AG10803 (cell line): ENCODE results near the gene PGS1.

Source experiments
- DNase-seq: peaks from one replicate; pipeline ENCODE4 v3.0.0; 2010; ENCODE audit warnings: low read depth
- H3K4me3 ChIP-seq: 2 replicates; pipeline ENCODE4 v1.5.1; 2011; ENCODE audit warnings: mild to moderate bottlenecking, low read length, control low read depth
- TF ChIP-seq, protein P1 (sequence below): conservative IDR thresholded peaks from 2 replicates; pipeline ENCODE4 v1.5.1; 2011; ENCODE audit warnings: mild to moderate bottlenecking, low read length, control low read depth, inconsistent platforms

Gene PGS1

DNA sequence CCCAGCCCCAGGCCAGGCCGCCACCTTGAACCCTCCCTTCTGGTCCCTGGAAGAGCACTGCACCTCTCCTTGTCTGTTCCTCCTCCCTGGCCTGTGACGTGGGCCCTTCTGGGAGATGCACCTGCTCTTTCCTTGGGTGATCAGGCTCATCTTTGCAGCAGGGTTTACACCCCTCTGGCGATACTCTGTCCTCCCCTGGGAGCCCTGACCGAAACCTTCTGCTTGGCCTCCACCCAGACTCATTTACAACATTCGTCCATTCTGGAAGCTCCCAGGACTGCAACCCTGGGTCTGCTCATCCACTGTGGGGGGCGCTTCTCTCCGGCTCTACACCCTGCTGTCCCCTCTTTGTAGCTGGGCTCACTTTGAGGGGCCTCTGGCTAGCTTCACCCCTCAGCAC lies 73.3 kb downstream of the PGS1 start:
- H3K4me3 ChIP-seq, result no peak overlapping the region
- TF ChIP-seq, protein P1, sequence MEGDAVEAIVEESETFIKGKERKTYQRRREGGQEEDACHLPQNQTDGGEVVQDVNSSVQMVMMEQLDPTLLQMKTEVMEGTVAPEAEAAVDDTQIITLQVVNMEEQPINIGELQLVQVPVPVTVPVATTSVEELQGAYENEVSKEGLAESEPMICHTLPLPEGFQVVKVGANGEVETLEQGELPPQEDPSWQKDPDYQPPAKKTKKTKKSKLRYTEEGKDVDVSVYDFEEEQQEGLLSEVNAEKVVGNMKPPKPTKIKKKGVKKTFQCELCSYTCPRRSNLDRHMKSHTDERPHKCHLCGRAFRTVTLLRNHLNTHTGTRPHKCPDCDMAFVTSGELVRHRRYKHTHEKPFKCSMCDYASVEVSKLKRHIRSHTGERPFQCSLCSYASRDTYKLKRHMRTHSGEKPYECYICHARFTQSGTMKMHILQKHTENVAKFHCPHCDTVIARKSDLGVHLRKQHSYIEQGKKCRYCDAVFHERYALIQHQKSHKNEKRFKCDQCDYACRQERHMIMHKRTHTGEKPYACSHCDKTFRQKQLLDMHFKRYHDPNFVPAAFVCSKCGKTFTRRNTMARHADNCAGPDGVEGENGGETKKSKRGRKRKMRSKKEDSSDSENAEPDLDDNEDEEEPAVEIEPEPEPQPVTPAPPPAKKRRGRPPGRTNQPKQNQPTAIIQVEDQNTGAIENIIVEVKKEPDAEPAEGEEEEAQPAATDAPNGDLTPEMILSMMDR, result no peak
- no peak for DNase-seq

DNA sequence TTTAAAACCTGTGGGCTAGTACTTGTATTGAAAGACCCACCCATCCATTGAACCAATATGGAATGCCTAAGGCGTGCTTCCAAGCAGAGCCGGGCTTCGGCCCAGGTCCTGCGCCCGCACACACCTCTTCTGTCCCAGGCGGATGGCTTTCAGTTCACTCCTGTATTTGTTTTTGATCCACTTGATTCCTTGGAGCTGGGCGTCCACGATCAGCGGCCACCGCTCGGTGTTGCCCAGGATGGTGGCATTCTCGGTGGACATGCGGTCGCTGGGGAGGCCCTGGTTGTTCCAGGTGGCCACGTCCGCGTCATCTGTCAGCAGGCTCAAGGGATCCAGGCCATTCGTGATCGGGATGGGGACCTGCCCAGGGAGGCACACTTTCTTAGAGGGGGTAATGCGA lies 75.9 kb downstream of the PGS1 start:
- TF ChIP-seq, protein P1, result no peak
- DNase-seq, result no peak
- H3K4me3 ChIP-seq, result no peak overlapping the region

DNA sequence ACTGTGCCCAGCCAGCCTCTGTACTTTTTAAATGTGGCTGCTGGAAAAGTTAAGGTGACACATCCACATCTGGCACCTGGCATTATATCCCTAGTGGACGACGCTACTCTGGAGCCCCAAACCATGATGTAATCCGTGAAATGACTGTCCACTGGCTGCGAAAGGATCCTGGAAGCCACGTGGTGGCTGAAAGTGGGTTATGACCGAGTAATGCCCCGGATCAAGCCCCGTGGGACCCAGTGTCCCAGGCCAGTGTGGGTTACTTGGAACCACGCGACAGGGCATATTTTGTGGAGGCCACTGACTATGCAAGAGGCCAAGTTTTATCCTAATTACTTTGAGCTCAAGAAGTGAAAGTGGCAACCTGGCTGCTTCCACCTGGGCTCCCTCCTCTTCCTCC lies 79.6 kb downstream of the PGS1 start:
- H3K4me3 ChIP-seq, result no peak overlapping the region
- TF ChIP-seq, protein P1, result no peak
- DNase-seq, result peak; percentile 6

DNA sequence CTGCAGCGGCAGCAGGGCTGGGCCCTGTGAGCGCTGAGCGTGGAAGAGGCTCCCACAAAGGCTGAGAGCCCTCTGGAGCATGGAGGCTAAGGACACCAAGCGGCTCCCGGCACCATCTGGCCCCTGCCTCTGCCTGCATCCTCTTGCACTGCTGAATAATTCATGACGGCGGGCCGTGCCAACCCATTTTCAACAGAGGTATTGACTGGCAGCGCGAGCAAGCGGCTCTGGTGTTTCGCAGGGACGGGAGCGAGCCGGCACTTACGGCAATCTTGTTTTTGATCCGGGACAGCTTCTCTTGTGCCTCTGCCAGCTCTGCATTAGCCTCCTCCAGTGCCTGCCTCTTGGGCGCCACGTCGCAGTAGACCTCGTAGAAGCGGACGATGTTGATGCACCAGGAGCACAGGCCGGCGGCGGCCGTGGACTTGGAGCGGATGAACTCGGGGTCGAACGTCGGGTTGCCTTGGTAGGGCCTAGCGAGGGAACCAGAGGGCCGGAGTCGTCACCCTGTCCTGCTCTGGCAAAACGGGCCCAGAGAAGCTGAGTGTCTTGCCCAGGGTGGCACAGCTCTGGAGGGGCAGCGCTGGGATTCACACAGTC lies 80.4 kb downstream of the PGS1 start:
- no peak overlapping the region for H3K4me3 ChIP-seq
- TF ChIP-seq, protein P1, result no peak
- DNase-seq, result no peak

DNA sequence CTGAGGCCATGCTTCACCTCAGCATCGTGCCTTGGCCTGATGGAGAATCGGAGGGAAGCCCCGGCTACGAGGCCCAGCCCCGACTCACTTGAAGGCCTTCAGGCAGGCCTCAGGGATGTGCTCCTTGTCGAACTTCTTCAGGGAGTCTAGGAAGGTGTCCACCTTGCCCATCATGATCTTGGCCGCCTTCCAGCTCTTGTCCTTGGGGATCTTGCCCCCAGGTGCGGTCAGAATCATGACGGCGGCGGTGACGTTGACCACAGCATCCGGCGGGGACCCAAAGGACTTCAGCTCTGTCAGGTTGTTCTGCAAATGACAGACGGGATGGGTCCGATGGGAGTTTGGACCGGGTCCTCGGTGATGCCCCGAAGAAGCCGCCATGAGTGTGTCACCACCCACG lies 81.2 kb downstream of the PGS1 start:
- TF ChIP-seq, protein P1, result no peak
- H3K4me3 ChIP-seq, result no peak overlapping the region
- DNase-seq, result no peak

DNA sequence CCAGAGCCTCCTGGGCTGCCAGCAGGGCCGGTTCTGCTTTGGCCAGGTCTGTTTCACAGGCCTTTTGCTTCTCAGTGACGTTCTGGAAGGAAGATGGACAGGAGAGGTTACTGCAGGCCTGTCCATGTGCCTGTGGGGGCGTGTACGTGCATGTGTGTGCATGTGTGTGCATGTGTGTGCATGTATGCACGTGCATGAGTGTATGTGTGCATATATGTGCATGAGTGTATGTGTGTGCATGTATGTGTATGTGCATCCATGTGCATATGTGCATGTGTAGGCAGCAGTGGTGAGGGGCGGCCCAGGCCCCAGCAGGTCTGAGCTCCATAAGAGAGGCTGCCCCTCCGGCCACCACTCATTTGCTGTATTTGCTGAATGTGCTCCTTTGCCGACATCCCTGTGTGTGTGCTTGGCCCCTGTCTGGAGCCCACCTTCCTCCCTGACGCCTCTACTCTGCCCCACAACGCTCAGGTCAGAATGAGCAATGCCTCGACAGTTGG lies 81.8 kb downstream of the PGS1 start:
- TF ChIP-seq, protein P1, result no peak
- H3K4me3 ChIP-seq, result no peak overlapping the region
- DNase-seq, result no peak

DNA sequence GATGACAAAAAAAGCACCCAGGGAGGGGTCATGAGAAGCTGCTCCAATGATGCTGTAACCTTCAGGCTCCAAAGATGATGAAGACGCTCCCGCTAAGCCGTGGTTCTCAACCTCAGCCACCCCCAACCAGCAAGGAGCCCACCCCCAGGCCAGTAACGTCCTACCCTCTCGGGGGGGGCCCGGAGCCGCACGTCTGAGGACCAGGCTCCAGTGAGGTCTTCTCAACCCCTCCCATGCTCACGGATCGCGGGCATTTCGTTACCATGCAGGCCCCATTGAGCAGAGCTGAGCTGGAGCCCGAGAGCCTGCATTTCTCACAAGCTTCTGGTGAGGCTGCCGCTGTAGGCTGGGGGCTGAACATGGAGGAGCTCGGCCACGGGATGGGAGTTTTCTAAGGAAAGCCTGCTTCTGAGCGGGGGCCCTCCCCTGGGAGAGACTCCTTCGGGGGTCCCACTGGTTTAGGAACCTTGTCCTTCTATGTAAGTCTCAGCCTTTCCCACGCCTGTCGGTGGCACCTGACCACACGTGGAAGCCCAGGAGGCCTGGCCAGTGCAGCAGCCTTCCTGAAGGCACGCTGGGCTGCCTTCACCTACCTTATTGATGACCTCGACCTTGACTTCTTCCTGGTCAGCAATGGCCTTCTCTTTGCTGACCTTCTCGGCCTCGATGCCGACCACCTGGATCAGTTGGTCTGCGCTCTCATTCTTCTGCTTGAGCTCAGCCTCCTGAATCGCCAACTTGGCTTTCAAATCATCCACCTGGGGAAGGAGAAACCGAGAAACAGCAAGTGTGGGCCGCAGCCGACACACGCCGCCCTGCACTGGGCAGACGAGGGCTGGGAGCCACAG lies 82.7 kb downstream of the PGS1 start:
- no peak overlapping the region for H3K4me3 ChIP-seq
- DNase-seq, result no peak
- TF ChIP-seq, protein P1, result no peak
